HEK293 (cell line): Measurements from ENCODE around the gene FRMD4A.

Experiments
- CTCF ChIA-PET: fragments of 350-600 bp; formaldehyde crosslinking; extraction: SDS; loops from one replicate; lab custom pipeline; 2021; ENCODE audit warnings: antibody characterized with exemption; lab: Yijun Ruan, JAX
- POLR2A ChIA-PET: fragments of 300-600 bp; formaldehyde crosslinking; extraction: SDS; loops from one replicate; lab custom pipeline; 2020; ENCODE audit warnings: antibody characterized with exemption, inconsistent platforms; lab: Yijun Ruan, JAX
- H3K27ac ChIP-seq: fragments of 200-500 bp; sonication (Bioruptor generic); 2 replicates; pipeline ENCODE4 v1.5.1; 2014; ENCODE audit warnings: low read depth, low read length, control low read depth, inconsistent platforms; ENCODE audit errors: extremely low read depth
- H3K36me3 ChIP-seq, 2 experiments: fragments of 200-500 bp in 1 of 2; sonication (Bioruptor generic) in 1 of 2; 1 replicate in 1 of 2; 2 replicates in 1 of 2; pipeline ENCODE4 v1.5.1; 2014 to 2017; ENCODE audit warnings: inconsistent platforms in 2 of 2, low read length in 2 of 2; ENCODE audit not compliant: control insufficient read depth in 2 of 2, insufficient read depth in 1 of 2
- H3K4me1 ChIP-seq: fragments of 200-500 bp; sonication (Bioruptor generic); 2 replicates; pipeline ENCODE4 v1.5.1; 2014; ENCODE audit warnings: mild to moderate bottlenecking, low read length, inconsistent platforms; ENCODE audit not compliant: control insufficient read depth, insufficient read depth
- H3K4me3 ChIP-seq: 2 replicates; pipeline ENCODE4 v1.5.1; 2011; ENCODE audit warnings: low read depth, mild to moderate bottlenecking, control low read depth, low read length, moderate library complexity
- H3K9me3 ChIP-seq: fragments of 200-500 bp; sonication (Bioruptor generic); 2 replicates; pipeline ENCODE4 v1.5.1; 2014; ENCODE audit warnings: low read depth, low read length, inconsistent platforms; ENCODE audit not compliant: control insufficient read depth, insufficient read depth
- HOXC10 ChIP-seq: sonication (generic); formaldehyde crosslinking; IDR thresholded peaks from 2 replicates; pipeline ENCODE4 v1.8.1; 2023; ENCODE audit warnings: mild to moderate bottlenecking, missing genetic modification reagents
- KLF8 ChIP-seq: fragments of 450-650 bp; formaldehyde crosslinking; IDR thresholded peaks from 2 replicates; pipeline ENCODE4 v1.5.1; 2016; ENCODE audit warnings: missing biosample characterization, missing genetic modification characterization
- OSR2 ChIP-seq: fragments of 450-650 bp; formaldehyde crosslinking; IDR thresholded peaks from 2 replicates; pipeline ENCODE4 v1.5.1; 2016; ENCODE audit warnings: missing biosample characterization, missing genetic modification characterization
- RBAK ChIP-seq: fragments of 450-650 bp; formaldehyde crosslinking; IDR thresholded peaks from 2 replicates; pipeline ENCODE4 v1.5.1; 2016; ENCODE audit warnings: missing biosample characterization, missing genetic modification characterization
- SP7 ChIP-seq: fragments of 450-650 bp; formaldehyde crosslinking; IDR thresholded peaks from 2 replicates; pipeline ENCODE4 v1.5.1; 2016; ENCODE audit warnings: missing biosample characterization, missing genetic modification characterization
- WT1 ChIP-seq: fragments of 450-650 bp; formaldehyde crosslinking; IDR thresholded peaks from 2 replicates; pipeline ENCODE4 v1.5.1; 2016; ENCODE audit warnings: missing biosample characterization, missing genetic modification characterization
- YY1 ChIP-seq: fragments of 450-650 bp; formaldehyde crosslinking; IDR thresholded peaks from 2 replicates; pipeline ENCODE4 v1.5.1; 2018; ENCODE audit warnings: missing biosample characterization, missing genetic modification characterization
- ZBTB1 ChIP-seq: fragments of 450-650 bp; formaldehyde crosslinking; IDR thresholded peaks from 2 replicates; pipeline ENCODE4 v1.5.1; 2016; ENCODE audit warnings: missing biosample characterization, missing genetic modification characterization
- ZBTB17 ChIP-seq: fragments of 450-650 bp; formaldehyde crosslinking; IDR thresholded peaks from 2 replicates; pipeline ENCODE4 v1.5.1; 2016; ENCODE audit warnings: missing biosample characterization, missing genetic modification characterization
- ZNF292 ChIP-seq: fragments of 450-650 bp; formaldehyde crosslinking; IDR thresholded peaks from 2 replicates; pipeline ENCODE4 v1.5.1; 2016; ENCODE audit warnings: low read depth, missing biosample characterization, missing genetic modification characterization, borderline replicate concordance
- ZNF341 ChIP-seq: fragments of 450-650 bp; formaldehyde crosslinking; IDR thresholded peaks from 2 replicates; pipeline ENCODE4; 2016; ENCODE audit warnings: low read depth, missing biosample characterization, missing genetic modification characterization
- ZNF654 ChIP-seq: fragments of 450-650 bp; formaldehyde crosslinking; IDR thresholded peaks from 2 replicates; pipeline ENCODE4 v1.5.1; 2016; ENCODE audit warnings: low read depth, missing biosample characterization, missing genetic modification characterization
- ZNF664 ChIP-seq: fragments of 450-650 bp; formaldehyde crosslinking; IDR thresholded peaks from 2 replicates; pipeline ENCODE4 v1.5.1; 2016; ENCODE audit warnings: missing biosample characterization, missing genetic modification characterization
- ZNF785 ChIP-seq: fragments of 450-650 bp; formaldehyde crosslinking; IDR thresholded peaks from 2 replicates; pipeline ENCODE4 v1.5.1; 2016; ENCODE audit warnings: missing biosample characterization, missing genetic modification characterization
- ZNF792 ChIP-seq: fragments of 450-650 bp; formaldehyde crosslinking; IDR thresholded peaks from 2 replicates; pipeline ENCODE4 v1.5.1; 2016; ENCODE audit warnings: missing biosample characterization, missing genetic modification characterization
- ZSCAN30 ChIP-seq: fragments of 450-650 bp; IDR thresholded peaks from 2 replicates; pipeline ENCODE4 v1.5.1; 2018; ENCODE audit warnings: missing biosample characterization, mild to moderate bottlenecking, missing genetic modification characterization, moderate library complexity
- TF ChIP-seq, protein P1 (sequence below): fragments of 450-650 bp; formaldehyde crosslinking; IDR thresholded peaks from 2 replicates; pipeline ENCODE4 v1.5.1; 2017; ENCODE audit warnings: missing biosample characterization, mild to moderate bottlenecking, missing genetic modification characterization, moderate library complexity
- TF ChIP-seq, protein P2 (sequence below): fragments of 450-650 bp; formaldehyde crosslinking; IDR thresholded peaks from 2 replicates; pipeline ENCODE4 v1.5.1; 2016; ENCODE audit warnings: missing biosample characterization, missing genetic modification characterization
- TF ChIP-seq, protein P3 (sequence below): fragments of 450-650 bp; formaldehyde crosslinking; IDR thresholded peaks from 2 replicates; pipeline ENCODE4 v1.5.1; 2016; ENCODE audit warnings: missing biosample characterization, missing genetic modification characterization
- TF ChIP-seq, protein P4 (sequence below): fragments of 450-650 bp; formaldehyde crosslinking; IDR thresholded peaks from 2 replicates; pipeline ENCODE4 v1.5.1; 2016; ENCODE audit warnings: missing biosample characterization, missing genetic modification characterization
- TF ChIP-seq, protein P5 (sequence below): fragments of 450-650 bp; formaldehyde crosslinking; conservative IDR thresholded peaks from 2 replicates; pipeline ENCODE4 v1.5.1; 2016; ENCODE audit warnings: low read depth, missing biosample characterization, missing genetic modification characterization

Gene FRMD4A

DNA sequence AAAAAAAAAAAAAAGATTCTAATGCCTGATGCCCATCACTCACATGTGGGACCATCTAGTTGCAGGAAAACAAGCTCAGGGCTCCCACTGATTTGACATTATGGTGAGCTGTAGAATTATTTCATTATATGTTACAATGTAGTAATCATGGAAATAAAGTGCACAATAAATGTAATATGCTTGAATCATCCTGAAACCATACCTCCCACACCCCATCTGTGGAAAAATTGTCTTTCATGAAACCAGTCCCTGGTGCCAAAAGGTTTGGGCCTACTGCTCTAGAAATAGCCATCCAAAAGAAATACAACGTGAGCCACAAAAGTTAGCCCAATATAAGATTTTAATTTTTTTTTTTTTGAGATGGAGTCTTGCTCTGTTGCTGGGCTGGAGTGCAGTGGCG is 478.8 kb downstream of the FRMD4A start:
- POLR2A ChIA-PET: no interaction called here
- H3K9me3 ChIP-seq: no peaks in the 10 kb centered on the region
- no peak overlapping the region for H3K27ac ChIP-seq
- TF ChIP-seq ZNF792 (tag by site-specific recombination) (no peak), SP7 (tag by site-specific recombination) (no peak), RBAK (no peak), ZNF292 (tag by site-specific recombination) (no peak), ZSCAN30 (tag by site-specific recombination) (no peak), HOXC10 (CRISPR knock-in tag) (no peak), KLF8 (no peak), ZNF654 (no peak), ZNF785 (tag by site-specific recombination) (no peak), OSR2 (no peak), YY1 (no peak), ZBTB17 (tag by site-specific recombination) (no peak)
- TF ChIP-seq, protein P1, sequence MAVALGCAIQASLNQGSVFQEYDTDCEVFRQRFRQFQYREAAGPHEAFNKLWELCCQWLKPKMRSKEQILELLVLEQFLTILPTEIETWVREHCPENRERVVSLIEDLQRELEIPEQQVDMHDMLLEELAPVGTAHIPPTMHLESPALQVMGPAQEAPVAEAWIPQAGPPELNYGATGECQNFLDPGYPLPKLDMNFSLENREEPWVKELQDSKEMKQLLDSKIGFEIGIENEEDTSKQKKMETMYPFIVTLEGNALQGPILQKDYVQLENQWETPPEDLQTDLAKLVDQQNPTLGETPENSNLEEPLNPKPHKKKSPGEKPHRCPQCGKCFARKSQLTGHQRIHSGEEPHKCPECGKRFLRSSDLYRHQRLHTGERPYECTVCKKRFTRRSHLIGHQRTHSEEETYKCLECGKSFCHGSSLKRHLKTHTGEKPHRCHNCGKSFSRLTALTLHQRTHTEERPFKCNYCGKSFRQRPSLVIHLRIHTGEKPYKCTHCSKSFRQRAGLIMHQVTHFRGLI (tag by site-specific recombination): no peak
- TF ChIP-seq, protein P2, sequence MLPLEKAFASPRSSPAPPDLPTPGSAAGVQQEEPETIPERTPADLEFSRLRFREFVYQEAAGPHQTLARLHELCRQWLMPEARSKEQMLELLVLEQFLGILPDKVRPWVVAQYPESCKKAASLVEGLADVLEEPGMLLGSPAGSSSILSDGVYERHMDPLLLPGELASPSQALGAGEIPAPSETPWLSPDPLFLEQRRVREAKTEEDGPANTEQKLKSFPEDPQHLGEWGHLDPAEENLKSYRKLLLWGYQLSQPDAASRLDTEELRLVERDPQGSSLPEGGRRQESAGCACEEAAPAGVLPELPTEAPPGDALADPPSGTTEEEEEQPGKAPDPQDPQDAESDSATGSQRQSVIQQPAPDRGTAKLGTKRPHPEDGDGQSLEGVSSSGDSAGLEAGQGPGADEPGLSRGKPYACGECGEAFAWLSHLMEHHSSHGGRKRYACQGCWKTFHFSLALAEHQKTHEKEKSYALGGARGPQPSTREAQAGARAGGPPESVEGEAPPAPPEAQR (tag by site-specific recombination): no peak
- TF ChIP-seq, protein P3, sequence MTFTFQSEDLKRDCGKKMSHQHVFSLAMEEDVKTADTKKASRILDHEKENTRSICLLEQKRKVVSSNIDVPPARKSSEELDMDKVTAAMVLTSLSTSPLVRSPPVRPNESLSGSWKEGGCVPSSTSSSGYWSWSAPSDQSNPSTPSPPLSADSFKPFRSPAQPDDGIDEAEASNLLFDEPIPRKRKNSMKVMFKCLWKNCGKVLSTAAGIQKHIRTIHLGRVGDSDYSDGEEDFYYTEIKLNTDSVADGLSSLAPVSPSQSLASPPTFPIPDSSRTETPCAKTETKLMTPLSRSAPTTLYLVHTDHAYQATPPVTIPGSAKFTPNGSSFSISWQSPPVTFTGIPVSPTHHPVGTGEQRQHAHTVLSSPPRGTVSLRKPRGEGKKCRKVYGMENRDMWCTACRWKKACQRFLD: no peak
- CTCF ChIA-PET: interaction anchor here (0.6 kb wide), 1 partner anchor 15 kb away, joined by 4 read pairs; no protein-coding TSS in a partner anchor
- no peaks in the 10 kb centered on the region for H3K36me3 ChIP-seq
- H3K4me3 ChIP-seq: no peak overlapping the region
- H3K4me1 ChIP-seq: no peaks in the 10 kb centered on the region

DNA sequence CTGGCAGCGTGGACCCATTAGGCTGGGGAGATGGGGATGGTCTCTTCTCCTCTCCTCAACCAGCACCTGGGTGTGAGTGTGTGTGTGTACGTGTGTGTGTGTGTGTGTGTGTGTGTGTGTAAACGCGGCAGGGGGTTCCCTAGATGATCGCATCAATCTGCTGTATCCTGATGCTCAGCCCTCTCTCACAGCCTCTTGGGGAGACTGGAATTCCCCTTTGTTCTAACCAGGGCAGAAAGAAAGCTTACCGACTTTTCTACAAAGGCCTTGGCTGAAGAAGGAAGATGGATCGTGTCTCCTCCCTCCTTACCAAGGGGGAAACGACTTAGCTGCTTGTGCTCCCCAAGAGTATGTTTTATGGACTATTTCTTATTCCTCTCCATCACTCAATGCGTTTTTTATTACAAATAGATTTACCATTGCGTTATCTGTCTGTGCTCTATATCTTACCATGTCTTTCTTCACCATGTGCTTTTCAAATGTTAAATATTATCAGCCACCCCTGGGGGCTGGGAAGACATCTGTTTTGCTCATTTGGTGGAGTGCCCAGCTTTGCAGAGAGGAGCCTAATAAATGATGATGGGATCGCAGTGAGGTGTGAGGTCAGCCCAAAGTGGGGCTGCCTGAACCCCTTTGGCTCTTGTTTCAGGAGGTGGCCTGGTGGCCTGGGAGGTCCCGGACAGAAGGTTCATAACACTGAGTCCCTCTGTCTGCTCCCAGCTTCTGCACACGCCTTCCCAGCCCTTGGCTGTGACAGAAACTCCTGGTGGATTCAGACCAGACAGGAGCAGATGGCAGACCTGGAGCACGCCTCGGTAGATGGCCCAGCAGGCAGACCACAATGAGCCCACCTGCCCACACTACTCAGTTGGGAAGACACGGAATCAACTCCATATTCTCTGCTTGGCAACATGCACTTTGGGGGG is 481.9 kb downstream of the FRMD4A start:
- Histone ChIP-seq H3K27ac (no peak overlapping the region), H3K4me3 (no peak overlapping the region), H3K36me3 (no peaks in the 10 kb centered on the region), H3K9me3 (no peaks in the 10 kb centered on the region), H3K4me1 (no peaks in the 10 kb centered on the region)
- ChIA-PET POLR2A (no interaction called here), CTCF (no interaction called here)
- TF ChIP-seq ZNF664 (tag by site-specific recombination): no peak
- TF ChIP-seq WT1 (tag by site-specific recombination): no peak
- TF ChIP-seq, protein P4, sequence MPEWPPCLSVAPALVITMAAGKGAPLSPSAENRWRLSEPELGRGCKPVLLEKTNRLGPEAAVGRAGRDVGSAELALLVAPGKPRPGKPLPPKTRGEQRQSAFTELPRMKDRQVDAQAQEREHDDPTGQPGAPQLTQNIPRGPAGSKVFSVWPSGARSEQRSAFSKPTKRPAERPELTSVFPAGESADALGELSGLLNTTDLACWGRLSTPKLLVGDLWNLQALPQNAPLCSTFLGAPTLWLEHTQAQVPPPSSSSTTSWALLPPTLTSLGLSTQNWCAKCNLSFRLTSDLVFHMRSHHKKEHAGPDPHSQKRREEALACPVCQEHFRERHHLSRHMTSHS (tag by site-specific recombination): no peak
- no peak for TF ChIP-seq HOXC10 (CRISPR knock-in tag)
- TF ChIP-seq, protein P5, sequence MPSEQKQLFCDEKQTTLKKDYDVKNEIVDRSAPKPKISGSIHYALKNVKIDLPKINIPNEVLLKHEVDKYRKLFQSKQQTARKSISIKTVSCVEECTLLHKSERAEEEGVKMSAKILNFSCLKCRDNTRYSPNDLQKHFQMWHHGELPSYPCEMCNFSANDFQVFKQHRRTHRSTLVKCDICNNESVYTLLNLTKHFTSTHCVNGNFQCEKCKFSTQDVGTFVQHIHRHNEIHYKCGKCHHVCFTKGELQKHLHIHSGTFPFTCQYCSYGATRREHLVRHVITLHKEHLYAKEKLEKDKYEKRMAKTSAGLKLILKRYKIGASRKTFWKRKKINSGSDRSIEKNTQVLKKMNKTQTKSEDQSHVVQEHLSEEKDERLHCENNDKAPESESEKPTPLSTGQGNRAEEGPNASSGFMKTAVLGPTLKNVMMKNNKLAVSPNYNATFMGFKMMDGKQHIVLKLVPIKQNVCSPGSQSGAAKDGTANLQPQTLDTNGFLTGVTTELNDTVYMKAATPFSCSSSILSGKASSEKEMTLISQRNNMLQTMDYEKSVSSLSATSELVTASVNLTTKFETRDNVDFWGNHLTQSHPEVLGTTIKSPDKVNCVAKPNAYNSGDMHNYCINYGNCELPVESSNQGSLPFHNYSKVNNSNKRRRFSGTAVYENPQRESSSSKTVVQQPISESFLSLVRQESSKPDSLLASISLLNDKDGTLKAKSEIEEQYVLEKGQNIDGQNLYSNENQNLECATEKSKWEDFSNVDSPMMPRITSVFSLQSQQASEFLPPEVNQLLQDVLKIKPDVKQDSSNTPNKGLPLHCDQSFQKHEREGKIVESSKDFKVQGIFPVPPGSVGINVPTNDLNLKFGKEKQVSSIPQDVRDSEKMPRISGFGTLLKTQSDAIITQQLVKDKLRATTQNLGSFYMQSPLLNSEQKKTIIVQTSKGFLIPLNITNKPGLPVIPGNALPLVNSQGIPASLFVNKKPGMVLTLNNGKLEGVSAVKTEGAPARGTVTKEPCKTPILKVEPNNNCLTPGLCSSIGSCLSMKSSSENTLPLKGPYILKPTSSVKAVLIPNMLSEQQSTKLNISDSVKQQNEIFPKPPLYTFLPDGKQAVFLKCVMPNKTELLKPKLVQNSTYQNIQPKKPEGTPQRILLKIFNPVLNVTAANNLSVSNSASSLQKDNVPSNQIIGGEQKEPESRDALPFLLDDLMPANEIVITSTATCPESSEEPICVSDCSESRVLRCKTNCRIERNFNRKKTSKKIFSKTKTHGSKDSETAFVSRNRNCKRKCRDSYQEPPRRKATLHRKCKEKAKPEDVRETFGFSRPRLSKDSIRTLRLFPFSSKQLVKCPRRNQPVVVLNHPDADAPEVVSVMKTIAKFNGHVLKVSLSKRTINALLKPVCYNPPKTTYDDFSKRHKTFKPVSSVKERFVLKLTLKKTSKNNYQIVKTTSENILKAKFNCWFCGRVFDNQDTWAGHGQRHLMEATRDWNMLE (tag by site-specific recombination): no peak
- TF ChIP-seq KLF8: no peak
- no peak for TF ChIP-seq ZNF341 (tag by site-specific recombination)
- no peak for TF ChIP-seq ZBTB1 (tag by site-specific recombination)
